Measurements from ENCODE around the gene PHB1. TPM values are rescaled to one million over a fixed set of nuclear protein-coding genes. Genes with fewer than 3 reads are reported as not detected.
"Not testable (repeated sequence)": the region's sequence is repeated elsewhere in the genome, so short reads cannot be mapped to it uniquely, and the experiment has no call there.

PHB1 gene
- total RNA-seq, 8 experiments from 2014 or later: 63.4 to 196 (median 97.5) TPM

GRCh38 chr17:49418754-49419740, 4.4 kb upstream of the PHB1 start:
- not testable (repeated sequence) for H3K27ac ChIP-seq; H3K4me3 ChIP-seq; ATAC-seq (replicated peaks in 6 of 8); H3K4me1 ChIP-seq (replicated peaks in 1 of 2)
- 0 to 90% (median 70%) methylated on average over 1 to 17 of the region's 32 CpGs; no CpG with 5 or more reads in 2 of the 10 experiments for WGBS, 10 experiments
- in situ Hi-C loops (cut with MboI; ENCODE audit: low pct_unique_long_range_greater_than_20kb in 2 of 9, low sequenced_read_pairs in 9 of 9, unreplicated experiment in 9 of 9): loop anchor here in 6 of 9 experiments (10.0 to 25.0 kb wide), 3 partner anchors 136 to 268 kb away; partner anchors contain the start of gene SPOP (in 4 of the 6)

DNA sequence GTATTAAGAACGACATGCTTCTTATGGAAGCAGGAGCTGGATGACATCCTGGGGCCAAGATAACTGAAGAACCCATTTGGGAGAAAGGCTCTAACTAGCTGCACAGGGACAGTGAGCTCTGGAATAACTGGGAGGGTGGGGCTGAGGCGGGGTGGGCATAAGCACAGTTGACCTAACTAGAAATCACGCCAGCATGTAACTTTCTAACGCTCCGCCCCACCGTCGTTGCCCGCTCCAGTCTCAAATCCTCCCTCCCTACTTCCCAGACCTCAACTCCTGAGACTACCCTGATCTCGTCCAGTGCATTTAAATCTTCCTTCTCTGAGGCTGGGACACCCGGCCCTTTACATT, 436 bp downstream of the PHB1 start:
- Histone ChIP-seq H3K4me3 (peak overlapping the region; percentile 62 to 87 (median 76)), H3K27ac (peak overlapping the region in 1 of 2 donors; percentile 13), H3K4me1 (replicated peaks in 1 of 2) (peaks cover 0 to 5% of the 10 kb centered on the region in 2 donors)
- in situ Hi-C loops (cut with MboI; ENCODE audit: low pct_unique_long_range_greater_than_20kb in 2 of 9, low sequenced_read_pairs in 9 of 9, unreplicated experiment in 9 of 9): loop anchor here in 6 of 9 experiments (10.0 to 25.0 kb wide), 3 partner anchors 141 to 273 kb away; partner anchors contain the start of gene SPOP (in 4 of the 6)
- peak in 3 of 8 experiments; percentile 26 to 43 (median 41) for ATAC-seq (replicated peaks in 6 of 8)
- WGBS, 10 experiments: 0% methylated on average over 1 to 7 of the region's 10 CpGs; no CpG with 5 or more reads in 3 of the 10 experiments

- ATAC-seq (replicated peaks in 6 of 8): no peak
- WGBS, 10 experiments: 88 to 100% (median 96%) methylated on average over 4 to 12 of the region's 14 CpGs; no CpG with 5 or more reads in 2 of the 10 experiments
- Histone ChIP-seq H3K27ac (no peak overlapping the region), H3K4me1 (replicated peaks in 1 of 2) (peaks cover 0 to 4% of the 10 kb centered on the region in 2 donors), H3K4me3 (no peak overlapping the region)
- in situ Hi-C loops (cut with MboI; ENCODE audit: low pct_unique_long_range_greater_than_20kb in 2 of 9, low sequenced_read_pairs in 9 of 9, unreplicated experiment in 9 of 9): loop anchor here in 7 of 9 experiments (10.0 to 25.0 kb wide), 3 partner anchors 146 to 278 kb away; partner anchors contain the start of gene SPOP (in 4 of the 7)
These were observed 5.6 kb downstream of the PHB1 start for GRCh38 chr17:49409066-49409465.

DNA sequence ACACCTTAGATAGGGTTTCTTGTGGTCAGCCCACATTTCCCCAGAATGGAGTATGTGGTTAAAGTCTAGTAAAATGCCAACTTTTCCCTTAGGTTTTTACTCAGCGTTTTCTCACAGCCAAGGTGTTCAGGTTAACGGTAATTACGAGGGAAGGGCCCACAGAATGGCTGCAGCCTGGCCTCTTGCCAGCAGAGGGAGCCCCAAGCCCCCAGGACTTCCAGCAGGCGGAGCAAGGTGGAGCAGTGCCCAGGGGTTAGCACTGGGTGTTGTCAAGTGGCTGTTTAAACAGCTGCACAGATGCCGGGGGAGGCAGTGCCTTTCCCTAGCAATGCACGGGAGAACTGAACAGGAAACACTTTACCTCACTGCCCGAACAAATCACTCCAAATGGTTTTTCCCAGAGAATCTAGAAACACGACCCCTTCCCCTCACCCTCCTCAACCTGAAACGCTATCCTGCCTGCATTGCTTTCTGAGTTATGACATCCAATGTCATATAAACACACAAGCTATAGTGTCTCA, 6.6 kb downstream of the PHB1 start:
- Histone ChIP-seq H3K4me1 (replicated peaks in 1 of 2) (no peaks in the 10 kb centered on the region), H3K27ac (no peak overlapping the region), H3K4me3 (no peak overlapping the region)
- peak; percentile 86 to 100 (median 98) for ATAC-seq (replicated peaks in 6 of 8)
- WGBS, 10 experiments: 0 to 100% (median 50%) methylated on average over 1 to 4 of the region's 9 CpGs; no CpG with 5 or more reads in 2 of the 10 experiments
- in situ Hi-C loops (cut with MboI; ENCODE audit: low pct_unique_long_range_greater_than_20kb in 2 of 9, low sequenced_read_pairs in 9 of 9, unreplicated experiment in 9 of 9): loop anchor here in 7 of 9 experiments (10.0 to 25.0 kb wide), 3 partner anchors 147 to 279 kb away; partner anchors contain the start of gene SPOP (in 4 of the 7)

DNA sequence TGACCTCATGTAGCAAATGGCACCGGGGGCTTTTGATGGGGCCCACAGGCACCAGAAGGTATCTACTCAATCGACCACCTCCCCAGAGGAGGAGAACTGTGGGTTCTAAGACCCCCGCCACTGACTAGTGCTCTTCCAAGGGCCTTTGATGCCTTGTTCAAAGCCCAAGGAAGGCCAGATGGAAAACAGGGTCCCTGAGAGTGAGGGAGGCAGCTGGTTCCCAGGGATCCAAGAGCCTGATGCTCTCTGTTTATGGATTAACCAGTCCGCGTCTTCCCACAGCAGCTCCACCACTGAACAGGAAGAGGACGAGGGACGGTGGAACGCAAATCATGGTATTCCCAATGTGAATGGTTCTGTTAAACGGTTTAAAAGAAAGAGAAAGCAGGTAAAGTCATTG, 7.6 kb downstream of the PHB1 start:
- H3K27ac ChIP-seq: no peak overlapping the region
- no peaks in the 10 kb centered on the region for H3K4me1 ChIP-seq (replicated peaks in 1 of 2)
- ATAC-seq (replicated peaks in 6 of 8): no peak
- in situ Hi-C loops (cut with MboI; ENCODE audit: low pct_unique_long_range_greater_than_20kb in 2 of 9, low sequenced_read_pairs in 9 of 9, unreplicated experiment in 9 of 9): loop anchor here in 7 of 9 experiments (10.0 to 25.0 kb wide), 3 partner anchors 148 to 280 kb away; partner anchors contain the start of gene SPOP (in 4 of the 7)
- WGBS, 10 experiments: 70 to 100% (median 90%) methylated on average over 1 to 8 of the region's 9 CpGs; no CpG with 5 or more reads in 1 of the 10 experiments
- H3K4me3 ChIP-seq: no peak overlapping the region

DNA sequence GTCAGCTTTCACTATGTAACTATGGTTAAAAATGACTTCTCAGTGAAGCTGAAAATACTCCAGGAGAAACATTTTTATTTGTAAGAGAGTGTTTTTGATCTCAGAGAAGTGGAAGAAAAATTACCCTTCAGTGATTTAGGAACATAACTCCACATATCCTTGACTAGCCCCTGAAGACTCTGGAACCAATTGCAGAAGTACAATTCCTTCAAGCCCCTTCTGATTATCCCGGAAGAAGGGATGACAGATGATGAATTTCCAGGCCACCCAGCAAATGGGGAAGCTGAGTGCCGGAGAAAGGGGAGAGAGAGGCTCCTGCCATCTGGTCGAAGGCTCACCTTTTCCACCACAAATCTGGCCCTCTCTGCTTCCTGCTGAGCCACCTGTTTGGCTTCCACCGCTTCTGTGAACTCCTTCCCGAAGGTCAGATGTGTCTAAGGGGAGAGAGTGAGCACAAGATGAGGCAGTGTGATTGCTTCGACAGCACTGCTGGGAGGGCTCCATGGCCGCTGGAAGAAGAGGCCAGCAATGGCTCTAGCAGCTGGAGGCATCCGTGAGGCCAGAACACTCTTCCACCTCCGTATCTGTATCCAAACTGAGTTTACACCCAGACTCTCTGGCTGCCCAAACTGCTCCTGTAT, 8.1 kb downstream of the PHB1 start:
- Histone ChIP-seq H3K4me1 (replicated peaks in 1 of 2) (no peaks in the 10 kb centered on the region), H3K27ac (no peak overlapping the region), H3K4me3 (no peak overlapping the region)
- in situ Hi-C loops (cut with MboI; ENCODE audit: low pct_unique_long_range_greater_than_20kb in 2 of 9, low sequenced_read_pairs in 9 of 9, unreplicated experiment in 9 of 9): loop anchor here in 7 of 9 experiments (10.0 to 25.0 kb wide), 3 partner anchors 148 to 281 kb away; partner anchors contain the start of gene SPOP (in 4 of the 7)
- 62 to 100% (median 90%) methylated on average over 1 to 4 of the region's 9 CpGs; no CpG with 5 or more reads in 3 of the 10 experiments for WGBS, 10 experiments
- ATAC-seq (replicated peaks in 6 of 8): no peak

GRCh38 chr17:49404906-49405305, 9.8 kb downstream of the PHB1 start:
- H3K27ac ChIP-seq: no peak overlapping the region
- 80 to 100% (median 100%) methylated on average over 1 to 14 of the region's 14 CpGs; no CpG with 5 or more reads in 4 of the 10 experiments for WGBS, 10 experiments
- H3K4me3 ChIP-seq: no peak overlapping the region
- in situ Hi-C loops (cut with MboI; ENCODE audit: low pct_unique_long_range_greater_than_20kb in 2 of 9, low sequenced_read_pairs in 9 of 9, unreplicated experiment in 9 of 9): loop anchor here in 7 of 9 experiments (10.0 to 25.0 kb wide), 3 partner anchors 150 to 282 kb away; partner anchors contain the start of gene SPOP (in 4 of the 7)
- no peak for ATAC-seq (replicated peaks in 6 of 8)
- no peaks in the 10 kb centered on the region for H3K4me1 ChIP-seq (replicated peaks in 1 of 2)

DNA sequence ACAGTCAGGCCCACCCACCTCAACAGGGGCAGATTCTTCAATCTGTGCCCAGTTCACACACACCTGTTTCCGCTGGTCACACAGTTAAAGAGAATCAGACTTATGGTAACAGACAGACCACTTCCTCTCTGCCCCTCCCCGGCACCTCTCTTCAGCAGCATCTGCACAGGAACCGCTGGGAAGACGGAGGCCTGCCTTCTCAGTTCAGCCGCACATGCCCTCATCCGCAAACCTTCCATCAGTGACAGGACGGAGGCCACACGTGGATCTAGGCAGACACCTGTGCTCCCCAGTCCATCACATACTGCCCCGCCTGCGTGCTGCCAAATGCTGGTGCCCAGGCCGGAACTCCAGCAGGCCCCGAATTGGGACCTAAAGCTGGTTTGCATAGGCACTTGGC, 10.3 kb downstream of the PHB1 start:
- no peak overlapping the region for H3K27ac ChIP-seq
- in situ Hi-C loops (cut with MboI; ENCODE audit: low pct_unique_long_range_greater_than_20kb in 2 of 9, low sequenced_read_pairs in 9 of 9, unreplicated experiment in 9 of 9): loop anchor here in 7 of 9 experiments (10.0 to 25.0 kb wide), 3 partner anchors 150 to 283 kb away; partner anchors contain the start of gene SPOP (in 4 of the 7)
- WGBS, 10 experiments: 83 to 100% (median 97%) methylated on average over 1 to 6 of the region's 12 CpGs; no CpG with 5 or more reads in 4 of the 10 experiments
- H3K4me1 ChIP-seq (replicated peaks in 1 of 2): no peaks in the 10 kb centered on the region
- ATAC-seq (replicated peaks in 6 of 8): no peak
- no peak overlapping the region for H3K4me3 ChIP-seq

- H3K4me3 ChIP-seq: no peak overlapping the region
- in situ Hi-C loops (cut with MboI; ENCODE audit: low pct_unique_long_range_greater_than_20kb in 2 of 9, low sequenced_read_pairs in 9 of 9, unreplicated experiment in 9 of 9): loop anchor here in 7 of 9 experiments (10.0 to 25.0 kb wide), 3 partner anchors 151 to 284 kb away; partner anchors contain the start of gene SPOP (in 4 of the 7)
- ATAC-seq (replicated peaks in 6 of 8): no peak
- WGBS, 10 experiments: 81 to 100% (median 92%) methylated on average over 1 to 8 of the region's 10 CpGs
- no peaks in the 10 kb centered on the region for H3K4me1 ChIP-seq (replicated peaks in 1 of 2)
- H3K27ac ChIP-seq: no peak overlapping the region
These were observed 11.0 kb downstream of the PHB1 start for GRCh38 chr17:49403514-49404289.

- ATAC-seq (replicated peaks in 6 of 8): no peak
- H3K4me3 ChIP-seq: no peak overlapping the region
- in situ Hi-C loops (cut with MboI; ENCODE audit: low pct_unique_long_range_greater_than_20kb in 2 of 9, low sequenced_read_pairs in 9 of 9, unreplicated experiment in 9 of 9): loop anchor here in 7 of 9 experiments (10.0 to 25.0 kb wide), 3 partner anchors 152 to 285 kb away; partner anchors contain the start of gene SPOP (in 4 of the 7)
- 76 to 100% (median 100%) methylated on average over 1 to 2 of the region's 6 CpGs; no CpG with 5 or more reads in 5 of the 10 experiments for WGBS, 10 experiments
- H3K4me1 ChIP-seq (replicated peaks in 1 of 2): no peaks in the 10 kb centered on the region
- H3K27ac ChIP-seq: no peak overlapping the region
These were observed 12.0 kb downstream of the PHB1 start for GRCh38 chr17:49402706-49403105.

- ATAC-seq (replicated peaks in 6 of 8): no peak
- no peak overlapping the region for H3K4me3 ChIP-seq
- H3K27ac ChIP-seq: no peak overlapping the region
- 78 to 100% (median 100%) methylated on average over 1 to 4 of the region's 6 CpGs; no CpG with 5 or more reads in 4 of the 10 experiments for WGBS, 10 experiments
- no peaks in the 10 kb centered on the region for H3K4me1 ChIP-seq (replicated peaks in 1 of 2)
- in situ Hi-C loops (cut with MboI; ENCODE audit: low pct_unique_long_range_greater_than_20kb in 2 of 9, low sequenced_read_pairs in 9 of 9, unreplicated experiment in 9 of 9): loop anchor here in 7 of 9 experiments (10.0 to 25.0 kb wide), 3 partner anchors 153 to 285 kb away; partner anchors contain the start of gene SPOP (in 4 of the 7)
These were observed 12.6 kb downstream of the PHB1 start for GRCh38 chr17:49401971-49402611.

All from motor neuron (in vitro differentiated cells).